SK-N-SH treated with all-trans-retinoic acid at 6 μM for 48 hours (cell line): ENCODE results near the gene NAT14.

ENCODE experiments used
- ATAC-seq: fragments of 200-7000 bp; cut with Tn5 transposase; 3 replicates; pipeline ENCODE4 v1.9.1; 2020; ENCODE audit warnings: mild to moderate bottlenecking, moderate library complexity
- ARNTL ChIP-seq: fragments of 450-650 bp; formaldehyde crosslinking; IDR thresholded peaks from 2 replicates; pipeline ENCODE4 v1.5.0; 2020; ENCODE audit warnings: low read depth, mild to moderate bottlenecking, moderate library complexity, borderline replicate concordance
- BACH2 ChIP-seq: fragments of 250-450 bp; sonication (Bioruptor Pico); IDR thresholded peaks from 2 replicates; pipeline ENCODE4 v1.9.0; 2021; ENCODE audit warnings: mild to moderate bottlenecking, borderline replicate concordance
- ESRRG ChIP-seq: fragments of 250-450 bp; sonication (Bioruptor Pico); IDR thresholded peaks from 2 replicates; pipeline ENCODE4 v1.6.1; 2021; ENCODE audit warnings: mild to moderate bottlenecking
- GLIS3 ChIP-seq: fragments of 250-450 bp; sonication (Bioruptor Pico); IDR thresholded peaks from 2 replicates; pipeline ENCODE4 v1.5.0; 2020; ENCODE audit warnings: mild to moderate bottlenecking, moderate library complexity
- ISL1 ChIP-seq: fragments of 250-450 bp; sonication (Bioruptor Pico); IDR thresholded peaks from 2 replicates; pipeline ENCODE4 v2.1.2; 2022; ENCODE audit warnings: mild to moderate bottlenecking, moderate library complexity
- PPARA ChIP-seq: fragments of 250-450 bp; sonication (Bioruptor Pico); IDR thresholded peaks from 2 replicates; pipeline ENCODE4 v1.5.0; 2020; ENCODE audit warnings: mild to moderate bottlenecking, borderline replicate concordance
- RARB ChIP-seq: fragments of 250-450 bp; sonication (Bioruptor Pico); IDR thresholded peaks from 2 replicates; pipeline ENCODE4 v1.8.0; 2021; ENCODE audit warnings: mild to moderate bottlenecking, moderate library complexity
- SNAI2 ChIP-seq: fragments of 250-450 bp; sonication (Bioruptor Pico); IDR thresholded peaks from 2 replicates; pipeline ENCODE4 v1.5.0; 2020; ENCODE audit warnings: mild to moderate bottlenecking, moderate library complexity
- TCF4 ChIP-seq: fragments of 250-450 bp; sonication (Bioruptor Pico); IDR thresholded peaks from 2 replicates; pipeline ENCODE4 v1.8.0; 2021; ENCODE audit warnings: mild to moderate bottlenecking, moderate library complexity, borderline replicate concordance
- TOX ChIP-seq: fragments of 250-450 bp; sonication (Bioruptor Pico); IDR thresholded peaks from 2 replicates; pipeline ENCODE4 v1.8.0; 2021; ENCODE audit warnings: mild to moderate bottlenecking, moderate library complexity, borderline replicate concordance
- ZC3H10 ChIP-seq: fragments of 250-450 bp; sonication (Bioruptor Pico); IDR thresholded peaks from 2 replicates; pipeline ENCODE4 v1.5.1; 2021; ENCODE audit warnings: mild to moderate bottlenecking, moderate library complexity
- ZFP3 ChIP-seq: fragments of 250-450 bp; sonication (Bioruptor Pico); IDR thresholded peaks from 2 replicates; pipeline ENCODE4 v1.5.0; 2020; ENCODE audit warnings: mild to moderate bottlenecking, moderate library complexity
- ZFP30 ChIP-seq: fragments of 450-650 bp; formaldehyde crosslinking; IDR thresholded peaks from 2 replicates; pipeline ENCODE4 v1.5.0; 2022; ENCODE audit warnings: mild to moderate bottlenecking, moderate library complexity
- ZNF565 ChIP-seq: fragments of 450-650 bp; formaldehyde crosslinking; conservative IDR thresholded peaks from 2 replicates; pipeline ENCODE4 v1.5.0; 2020; ENCODE audit warnings: low read depth, mild to moderate bottlenecking, moderate library complexity
- ZNF70 ChIP-seq: fragments of 450-650 bp; formaldehyde crosslinking; IDR thresholded peaks from 2 replicates; pipeline ENCODE4 v1.5.0; 2020; ENCODE audit warnings: mild to moderate bottlenecking, moderate library complexity
- TF ChIP-seq, protein P1 (sequence below): fragments of 250-450 bp; sonication (Bioruptor Pico); IDR thresholded peaks from 2 replicates; pipeline ENCODE4 v1.8.0; 2021; ENCODE audit warnings: low read depth, mild to moderate bottlenecking, moderate library complexity, borderline replicate concordance
- TF ChIP-seq, protein P2 (sequence below): fragments of 250-450 bp; sonication (Bioruptor Pico); IDR thresholded peaks from 2 replicates; pipeline ENCODE4 v1.8.0; 2020; ENCODE audit warnings: mild to moderate bottlenecking, moderate library complexity, borderline replicate concordance
- TF ChIP-seq, protein P3 (sequence below): fragments of 250-450 bp; sonication (Bioruptor Pico); IDR thresholded peaks from 2 replicates; pipeline ENCODE4 v1.5.0; 2020; ENCODE audit warnings: mild to moderate bottlenecking, moderate library complexity
- TF ChIP-seq, protein P4 (sequence below): fragments of 250-450 bp; sonication (Bioruptor Pico); IDR thresholded peaks from 2 replicates; pipeline ENCODE4 v1.5.1; 2020; ENCODE audit warnings: low read depth, mild to moderate bottlenecking, moderate library complexity
- TF ChIP-seq, protein P5 (sequence below): fragments of 250-450 bp; sonication (Bioruptor Pico); IDR thresholded peaks from 2 replicates; pipeline ENCODE4 v1.5.1; 2021; ENCODE audit warnings: mild to moderate bottlenecking, moderate library complexity

Gene NAT14

DNA sequence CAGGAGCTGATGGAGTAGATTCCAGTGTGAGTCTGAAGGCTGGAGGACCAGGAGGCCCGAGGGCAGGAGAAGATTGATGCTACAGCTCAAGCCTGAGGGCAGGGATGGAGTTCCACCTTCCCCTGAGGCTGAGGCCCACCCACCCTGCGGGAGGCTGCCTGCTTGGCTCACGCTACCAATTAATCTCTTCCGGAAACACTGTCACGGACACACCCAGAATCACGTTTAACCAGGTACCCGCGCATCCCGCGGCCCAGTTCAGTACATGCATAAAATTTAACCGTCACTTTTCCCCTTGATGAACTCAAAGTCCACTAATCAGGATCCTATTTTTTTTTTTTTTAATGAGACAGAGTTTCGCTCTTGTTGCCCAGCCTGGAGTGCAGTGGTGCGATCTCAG lies 13.7 kb upstream of the NAT14 start:
- no peak for ATAC-seq
- no peak for TF ChIP-seq ZFP3 (CRISPR knock-in tag)
- no peak for TF ChIP-seq ZNF70
- TF ChIP-seq, protein P1, sequence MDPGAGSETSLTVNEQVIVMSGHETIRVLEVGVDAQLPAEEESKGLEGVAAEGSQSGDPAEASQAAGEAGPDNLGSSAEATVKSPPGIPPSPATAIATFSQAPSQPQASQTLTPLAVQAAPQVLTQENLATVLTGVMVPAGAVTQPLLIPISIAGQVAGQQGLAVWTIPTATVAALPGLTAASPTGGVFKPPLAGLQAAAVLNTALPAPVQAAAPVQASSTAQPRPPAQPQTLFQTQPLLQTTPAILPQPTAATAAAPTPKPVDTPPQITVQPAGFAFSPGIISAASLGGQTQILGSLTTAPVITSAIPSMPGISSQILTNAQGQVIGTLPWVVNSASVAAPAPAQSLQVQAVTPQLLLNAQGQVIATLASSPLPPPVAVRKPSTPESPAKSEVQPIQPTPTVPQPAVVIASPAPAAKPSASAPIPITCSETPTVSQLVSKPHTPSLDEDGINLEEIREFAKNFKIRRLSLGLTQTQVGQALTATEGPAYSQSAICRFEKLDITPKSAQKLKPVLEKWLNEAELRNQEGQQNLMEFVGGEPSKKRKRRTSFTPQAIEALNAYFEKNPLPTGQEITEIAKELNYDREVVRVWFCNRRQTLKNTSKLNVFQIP (CRISPR knock-in tag), result no peak
- TF ChIP-seq, all 23 proteins: peak for 0

DNA sequence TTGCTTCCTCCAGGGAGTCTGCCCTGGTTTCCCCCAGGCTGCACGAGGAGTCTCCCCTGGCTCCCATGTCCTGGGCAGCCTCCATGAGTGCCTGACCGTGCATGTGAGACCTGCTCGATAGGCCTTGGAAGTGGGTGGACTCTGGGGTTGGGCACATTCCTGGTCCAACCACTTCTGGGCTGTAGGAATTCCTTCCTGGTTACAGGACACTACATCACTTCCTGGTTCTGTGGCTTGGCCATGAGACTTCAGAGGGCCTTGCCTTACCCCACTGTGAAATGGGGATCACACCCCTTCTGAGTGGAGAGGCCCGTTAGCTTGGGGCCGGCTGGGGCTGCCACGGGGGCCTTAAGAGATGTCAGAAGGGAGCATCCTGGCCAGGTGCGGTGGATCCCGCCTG lies 12.5 kb upstream of the NAT14 start:
- TF ChIP-seq ZFP30 (CRISPR knock-in tag) (no peak), PPARA (no peak), ZC3H10 (no peak)
- TF ChIP-seq, protein P2, sequence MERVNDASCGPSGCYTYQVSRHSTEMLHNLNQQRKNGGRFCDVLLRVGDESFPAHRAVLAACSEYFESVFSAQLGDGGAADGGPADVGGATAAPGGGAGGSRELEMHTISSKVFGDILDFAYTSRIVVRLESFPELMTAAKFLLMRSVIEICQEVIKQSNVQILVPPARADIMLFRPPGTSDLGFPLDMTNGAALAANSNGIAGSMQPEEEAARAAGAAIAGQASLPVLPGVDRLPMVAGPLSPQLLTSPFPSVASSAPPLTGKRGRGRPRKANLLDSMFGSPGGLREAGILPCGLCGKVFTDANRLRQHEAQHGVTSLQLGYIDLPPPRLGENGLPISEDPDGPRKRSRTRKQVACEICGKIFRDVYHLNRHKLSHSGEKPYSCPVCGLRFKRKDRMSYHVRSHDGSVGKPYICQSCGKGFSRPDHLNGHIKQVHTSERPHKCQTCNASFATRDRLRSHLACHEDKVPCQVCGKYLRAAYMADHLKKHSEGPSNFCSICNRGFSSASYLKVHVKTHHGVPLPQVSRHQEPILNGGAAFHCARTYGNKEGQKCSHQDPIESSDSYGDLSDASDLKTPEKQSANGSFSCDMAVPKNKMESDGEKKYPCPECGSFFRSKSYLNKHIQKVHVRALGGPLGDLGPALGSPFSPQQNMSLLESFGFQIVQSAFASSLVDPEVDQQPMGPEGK (CRISPR knock-in tag), result no peak
- no peak; the same call in 2 of the 3 replicates for ATAC-seq

DNA sequence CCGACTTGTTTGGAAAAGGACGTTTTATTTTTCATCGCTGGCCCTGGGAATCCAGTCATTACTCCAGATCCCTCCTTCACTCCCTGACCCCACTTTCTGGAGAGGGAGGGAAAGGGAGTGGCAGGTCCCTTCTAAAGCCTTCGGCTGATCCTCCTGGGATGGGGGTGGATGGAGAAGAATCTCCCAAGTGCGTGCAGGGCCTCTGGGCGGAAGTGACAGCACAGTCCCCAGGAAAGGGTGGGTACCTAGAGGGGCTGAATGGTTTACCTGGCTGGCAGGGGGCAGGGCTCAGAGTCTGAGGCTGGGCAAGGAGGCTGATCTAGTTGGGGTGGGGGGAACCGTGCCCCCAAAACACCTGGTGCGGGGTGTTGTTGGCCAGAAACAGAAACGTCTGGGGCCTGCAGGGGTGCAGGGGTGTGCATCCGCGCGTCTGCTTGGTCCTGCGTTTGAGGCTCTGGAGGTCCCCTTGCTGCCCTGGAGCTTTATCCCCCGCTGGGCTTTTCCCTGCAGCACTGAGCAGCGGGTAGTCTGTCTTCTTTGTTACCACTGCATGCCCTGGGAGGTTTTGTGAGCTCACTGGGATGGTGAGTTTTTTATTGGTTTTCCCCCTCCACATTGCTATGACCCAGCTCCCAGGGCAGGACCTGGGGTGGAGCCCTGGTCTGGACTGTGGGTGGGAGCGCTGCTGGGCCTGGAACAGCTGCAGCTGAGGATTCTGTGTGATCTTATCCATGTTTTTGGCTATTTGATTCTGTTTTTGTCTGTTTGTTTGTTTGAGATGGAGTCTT lies 11.6 kb upstream of the NAT14 start:
- no peak for TF ChIP-seq TOX (CRISPR knock-in tag)
- TF ChIP-seq SNAI2 (CRISPR knock-in tag), result no peak
- TF ChIP-seq RARB (CRISPR knock-in tag), result no peak
- TF ChIP-seq GLIS3, result no peak
- TF ChIP-seq ZFP3 (CRISPR knock-in tag), result no peak
- no peak for TF ChIP-seq ESRRG (CRISPR knock-in tag)
- TF ChIP-seq TCF4 (CRISPR knock-in tag), result no peak
- no peak for TF ChIP-seq ZFP30 (CRISPR knock-in tag)
- TF ChIP-seq, protein P3, sequence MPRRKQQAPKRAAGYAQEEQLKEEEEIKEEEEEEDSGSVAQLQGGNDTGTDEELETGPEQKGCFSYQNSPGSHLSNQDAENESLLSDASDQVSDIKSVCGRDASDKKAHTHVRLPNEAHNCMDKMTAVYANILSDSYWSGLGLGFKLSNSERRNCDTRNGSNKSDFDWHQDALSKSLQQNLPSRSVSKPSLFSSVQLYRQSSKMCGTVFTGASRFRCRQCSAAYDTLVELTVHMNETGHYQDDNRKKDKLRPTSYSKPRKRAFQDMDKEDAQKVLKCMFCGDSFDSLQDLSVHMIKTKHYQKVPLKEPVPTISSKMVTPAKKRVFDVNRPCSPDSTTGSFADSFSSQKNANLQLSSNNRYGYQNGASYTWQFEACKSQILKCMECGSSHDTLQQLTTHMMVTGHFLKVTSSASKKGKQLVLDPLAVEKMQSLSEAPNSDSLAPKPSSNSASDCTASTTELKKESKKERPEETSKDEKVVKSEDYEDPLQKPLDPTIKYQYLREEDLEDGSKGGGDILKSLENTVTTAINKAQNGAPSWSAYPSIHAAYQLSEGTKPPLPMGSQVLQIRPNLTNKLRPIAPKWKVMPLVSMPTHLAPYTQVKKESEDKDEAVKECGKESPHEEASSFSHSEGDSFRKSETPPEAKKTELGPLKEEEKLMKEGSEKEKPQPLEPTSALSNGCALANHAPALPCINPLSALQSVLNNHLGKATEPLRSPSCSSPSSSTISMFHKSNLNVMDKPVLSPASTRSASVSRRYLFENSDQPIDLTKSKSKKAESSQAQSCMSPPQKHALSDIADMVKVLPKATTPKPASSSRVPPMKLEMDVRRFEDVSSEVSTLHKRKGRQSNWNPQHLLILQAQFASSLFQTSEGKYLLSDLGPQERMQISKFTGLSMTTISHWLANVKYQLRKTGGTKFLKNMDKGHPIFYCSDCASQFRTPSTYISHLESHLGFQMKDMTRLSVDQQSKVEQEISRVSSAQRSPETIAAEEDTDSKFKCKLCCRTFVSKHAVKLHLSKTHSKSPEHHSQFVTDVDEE (CRISPR knock-in tag), result no peak
- no peak for TF ChIP-seq ARNTL (CRISPR knock-in tag)
- TF ChIP-seq, protein P4, sequence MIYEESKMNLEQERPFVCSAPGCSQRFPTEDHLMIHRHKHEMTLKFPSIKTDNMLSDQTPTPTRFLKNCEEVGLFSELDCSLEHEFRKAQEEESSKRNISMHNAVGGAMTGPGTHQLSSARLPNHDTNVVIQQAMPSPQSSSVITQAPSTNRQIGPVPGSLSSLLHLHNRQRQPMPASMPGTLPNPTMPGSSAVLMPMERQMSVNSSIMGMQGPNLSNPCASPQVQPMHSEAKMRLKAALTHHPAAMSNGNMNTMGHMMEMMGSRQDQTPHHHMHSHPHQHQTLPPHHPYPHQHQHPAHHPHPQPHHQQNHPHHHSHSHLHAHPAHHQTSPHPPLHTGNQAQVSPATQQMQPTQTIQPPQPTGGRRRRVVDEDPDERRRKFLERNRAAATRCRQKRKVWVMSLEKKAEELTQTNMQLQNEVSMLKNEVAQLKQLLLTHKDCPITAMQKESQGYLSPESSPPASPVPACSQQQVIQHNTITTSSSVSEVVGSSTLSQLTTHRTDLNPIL, result no peak
- TF ChIP-seq ZNF70, result no peak
- TF ChIP-seq ZNF565 (CRISPR knock-in tag), result no peak
- TF ChIP-seq BACH2 (CRISPR knock-in tag), result no peak
- TF ChIP-seq PPARA, result no peak
- TF ChIP-seq, protein P5, sequence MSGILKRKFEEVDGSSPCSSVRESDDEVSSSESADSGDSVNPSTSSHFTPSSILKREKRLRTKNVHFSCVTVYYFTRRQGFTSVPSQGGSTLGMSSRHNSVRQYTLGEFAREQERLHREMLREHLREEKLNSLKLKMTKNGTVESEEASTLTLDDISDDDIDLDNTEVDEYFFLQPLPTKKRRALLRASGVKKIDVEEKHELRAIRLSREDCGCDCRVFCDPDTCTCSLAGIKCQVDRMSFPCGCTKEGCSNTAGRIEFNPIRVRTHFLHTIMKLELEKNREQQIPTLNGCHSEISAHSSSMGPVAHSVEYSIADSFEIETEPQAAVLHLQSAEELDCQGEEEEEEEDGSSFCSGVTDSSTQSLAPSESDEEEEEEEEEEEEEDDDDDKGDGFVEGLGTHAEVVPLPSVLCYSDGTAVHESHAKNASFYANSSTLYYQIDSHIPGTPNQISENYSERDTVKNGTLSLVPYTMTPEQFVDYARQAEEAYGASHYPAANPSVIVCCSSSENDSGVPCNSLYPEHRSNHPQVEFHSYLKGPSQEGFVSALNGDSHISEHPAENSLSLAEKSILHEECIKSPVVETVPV (CRISPR knock-in tag), result no peak
- TF ChIP-seq, protein P2 (CRISPR knock-in tag), result no peak
- no peak for TF ChIP-seq ZC3H10
- TF ChIP-seq, protein P1 (CRISPR knock-in tag), result no peak
- TF ChIP-seq ISL1 (CRISPR knock-in tag), result no peak
- ATAC-seq, result no peak
